Heart right ventricle (tissue), 16 donors: ENCODE measurements around the gene FAM13C. TPM values are rescaled to one million over a fixed set of nuclear protein-coding genes. Genes with fewer than 3 reads are reported as not detected.

Experiments
- ATAC-seq, 8 donors: fragments of 200-7000 bp; cut with Tn5 transposase; one replicate each; pipeline ENCODE4 v1.9.1; 2020; ENCODE audit warnings: mild to moderate bottlenecking in 8 of 8, moderate library complexity in 8 of 8, moderate number of reproducible peaks in 1 of 8
- DNase-seq, 2 donors: peaks; one replicate each; pipeline ENCODE4 v3.0.0-alpha.2; 2020
- H3K27ac ChIP-seq, 10 donors: fragments of 200-600 bp; sonication (generic) in 2 of 10; one replicate each; pipeline versions ENCODE4 v1.5.0 to v1.8.0; 2020 to 2022; ENCODE audit warnings: mild to moderate bottlenecking in 3 of 10
- H3K27me3 ChIP-seq, 7 donors: fragments of 200-600 bp; one replicate each; pipeline ENCODE4 v1.8.0; 2021 to 2022; ENCODE audit warnings: mild to moderate bottlenecking in 2 of 7
- H3K36me3 ChIP-seq, 9 donors: fragments of 200-600 bp; sonication (generic) in 1 of 9; one replicate each; pipeline versions ENCODE4 v1.5.0 to v1.8.0; 2020 to 2022; ENCODE audit warnings: mild to moderate bottlenecking in 2 of 9
- H3K4me1 ChIP-seq, 9 donors: fragments of 200-600 bp; sonication (generic) in 1 of 9; one replicate each; pipeline versions ENCODE4 v1.5.0 to v1.8.0; 2020 to 2022; ENCODE audit warnings: mild to moderate bottlenecking in 4 of 9
- H3K4me3 ChIP-seq, 10 donors: fragments of 200-600 bp; sonication (generic) in 2 of 10; one replicate each; pipeline versions ENCODE4 v1.5.0 to v1.8.0; 2020 to 2022; ENCODE audit warnings: mild to moderate bottlenecking in 7 of 10, moderate library complexity in 2 of 10
- H3K9me3 ChIP-seq, 11 donors: fragments of 200-600 bp in 10 of 11; sonication (generic) in 2 of 11; one replicate each; pipeline versions ENCODE4 v1.5.0 to v1.8.0; 2013 to 2022; ENCODE audit warnings: mild to moderate bottlenecking in 2 of 11, control low read depth in 1 of 11, moderate library complexity in 1 of 11
- WGBS, 2 donors: extraction: QIAGEN DNeasy Blood & Tissue Kit; methylation state at CpG; one replicate each; pipeline ENCODE4 v1.1.7; 2013; ENCODE audit warnings: inconsistent platforms in 1 of 2; 5-methylcytosine and 5-hydroxymethylcytosine counted together
- intact Hi-C, 10 donors: fragments of 100-400 bp; cut with DNase I; formaldehyde crosslinking; loops; one replicate each; pipeline versions ENCODE4 v1.11.1 to v1.14.2; 2022
- polyA plus RNA-seq, 2 donors: library from polyadenylated mRNA; stranded (reverse); fragments of 200-250 nt; gene quantifications; one replicate each; pipeline ENCODE4 v1.2.3, GENCODE V29; 2013
- total RNA-seq, 10 donors: library from RNA; stranded (reverse); fragmentation: NEBNext Ultra II Directional in 3 of 10; extraction: Animal tissue kit (Norgen Biotek cat#: 25700) in 3 of 10; gene quantifications; one replicate each; pipeline versions ENCODE4 v1.2.1 to v1.2.4, GENCODE V29; 2021 to 2023
- TF ChIP-seq, protein P1 (sequence below), 9 donors: fragments of 200-600 bp; sonication (generic) in 2 of 9; IDR thresholded peaks; one replicate each; pipeline versions ENCODE4 v1.5.0 to v1.8.0; 2021 to 2022; ENCODE audit warnings: antibody characterized with exemption in 9 of 9, mild to moderate bottlenecking in 5 of 9, moderate library complexity in 1 of 9
- donor health status: Arrhythmogenic right ventricular cardiomyopathy.
- donor health status: ischemic (EF 13 %, LVEDD 7.1; RV severe dilation, severe dysfunction).
- donor health status: healthy with polysubstance abuse.
- donor health status: DM: no; HTN: yes; CAD: no.
- donor health status: DM: no; HTN: no; CAD: no.
- donor health status: ischemic (EF 25% LVEDD 6.9; RV normal size, moderate dysfunction).
- donor health status: ischemic (EF 25% LVEDD 5.7; RV mildly dilated, moderate dysfunction).
- donor health status: healthy.
- donor health status: DM: yes; HTN: yes; CAD: no.
- donor health status: Ischemic cardiomyopathy.
- donor health status: ischemic (EF 35%, LVEDD 5.7; RV mildly dilated, moderate dysfunction).
- donor health status: nonischemic (EF 11% LVEDD 7.7; RV severe dilation, severe dysfunction).
- donor health status: DM: yes; HTN: yes; CAD: no.
- donor health status: PGD.
- donor health status: ischemic (EF 29% LVEDD 5.4; RV normal size, mild dysfunction).
- donor health status: nonischemic (EF 23%, LVEDD 6.1; RV moderate dilation, normal function).

FAM13C gene
- total and polyA plus RNA-seq, 12 donors, result 1.5 to 14.6 (median 7.0) TPM

DNA sequence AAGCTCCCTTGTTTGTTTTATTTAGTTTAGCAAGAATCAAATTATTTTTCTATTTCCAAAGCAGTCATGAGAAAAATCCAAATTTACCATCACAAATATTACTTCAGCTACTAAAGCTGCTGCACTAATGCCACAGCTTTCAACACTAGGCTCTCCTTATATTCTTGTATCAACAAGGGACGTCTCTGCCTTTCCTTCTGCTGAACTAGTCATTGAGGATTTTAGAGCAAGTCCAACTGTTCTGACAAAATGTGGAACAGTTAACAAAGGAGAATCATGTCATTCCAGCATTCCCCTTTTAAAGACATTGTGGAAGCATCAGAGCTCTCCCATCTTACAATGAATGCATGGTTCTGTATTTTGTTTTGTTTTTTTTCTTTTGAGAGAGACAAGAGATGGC is 28.6 kb downstream of the FAM13C start:
- TF ChIP-seq, protein P1, sequence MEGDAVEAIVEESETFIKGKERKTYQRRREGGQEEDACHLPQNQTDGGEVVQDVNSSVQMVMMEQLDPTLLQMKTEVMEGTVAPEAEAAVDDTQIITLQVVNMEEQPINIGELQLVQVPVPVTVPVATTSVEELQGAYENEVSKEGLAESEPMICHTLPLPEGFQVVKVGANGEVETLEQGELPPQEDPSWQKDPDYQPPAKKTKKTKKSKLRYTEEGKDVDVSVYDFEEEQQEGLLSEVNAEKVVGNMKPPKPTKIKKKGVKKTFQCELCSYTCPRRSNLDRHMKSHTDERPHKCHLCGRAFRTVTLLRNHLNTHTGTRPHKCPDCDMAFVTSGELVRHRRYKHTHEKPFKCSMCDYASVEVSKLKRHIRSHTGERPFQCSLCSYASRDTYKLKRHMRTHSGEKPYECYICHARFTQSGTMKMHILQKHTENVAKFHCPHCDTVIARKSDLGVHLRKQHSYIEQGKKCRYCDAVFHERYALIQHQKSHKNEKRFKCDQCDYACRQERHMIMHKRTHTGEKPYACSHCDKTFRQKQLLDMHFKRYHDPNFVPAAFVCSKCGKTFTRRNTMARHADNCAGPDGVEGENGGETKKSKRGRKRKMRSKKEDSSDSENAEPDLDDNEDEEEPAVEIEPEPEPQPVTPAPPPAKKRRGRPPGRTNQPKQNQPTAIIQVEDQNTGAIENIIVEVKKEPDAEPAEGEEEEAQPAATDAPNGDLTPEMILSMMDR (IDR thresholded peaks at IDR 0.05), result no peak
- H3K9me3 ChIP-seq, result no peaks in the 10 kb centered on the region
- no peaks in the 10 kb centered on the region for H3K27me3 ChIP-seq
- DNase-seq (no peak), ATAC-seq (no peak)
- intact Hi-C loops, result no loop called here
- WGBS, 2 donors, result 43 to 53% methylated on average over 1 of the region's 1 CpG
- H3K4me3 ChIP-seq, result no peak overlapping the region
- H3K36me3 ChIP-seq, result no peaks in the 10 kb centered on the region
- peaks cover 6 to 40% (median 19%) of the 10 kb centered on the region in 9 donors for H3K4me1 ChIP-seq
- H3K27ac ChIP-seq, result peak overlapping the region in 4 of 10 donors; percentile 19 to 27 (median 24)

DNA sequence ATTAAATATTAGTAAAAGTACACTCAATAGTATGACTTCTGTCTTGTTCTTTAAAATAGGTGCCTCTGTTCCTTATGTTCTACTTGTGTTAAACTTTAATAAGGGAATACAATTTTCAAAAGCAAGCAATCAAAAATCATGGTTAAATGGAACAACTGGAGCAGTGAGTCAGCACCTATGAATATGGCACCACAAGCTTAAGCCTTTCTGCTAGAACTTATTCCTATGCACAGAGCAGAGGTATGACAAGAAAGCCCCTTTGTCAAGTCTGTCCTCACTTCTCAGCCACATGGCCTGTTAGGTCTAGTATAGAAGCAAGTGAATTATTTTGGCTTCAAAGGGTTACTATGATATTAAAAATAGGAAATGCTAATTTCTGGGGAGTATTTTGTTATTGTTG is 29.8 kb downstream of the FAM13C start:
- Histone ChIP-seq H3K9me3 (no peaks in the 10 kb centered on the region), H3K4me3 (no peak overlapping the region), H3K4me1 (peaks cover 6 to 32% (median 15%) of the 10 kb centered on the region in 9 donors), H3K27me3 (no peaks in the 10 kb centered on the region), H3K36me3 (no peaks in the 10 kb centered on the region), H3K27ac (no peak overlapping the region)
- TF ChIP-seq, protein P1 (IDR thresholded peaks at IDR 0.05), result no peak
- ATAC-seq (no peak), DNase-seq (no peak)
- intact Hi-C loops, result no loop called here

DNA sequence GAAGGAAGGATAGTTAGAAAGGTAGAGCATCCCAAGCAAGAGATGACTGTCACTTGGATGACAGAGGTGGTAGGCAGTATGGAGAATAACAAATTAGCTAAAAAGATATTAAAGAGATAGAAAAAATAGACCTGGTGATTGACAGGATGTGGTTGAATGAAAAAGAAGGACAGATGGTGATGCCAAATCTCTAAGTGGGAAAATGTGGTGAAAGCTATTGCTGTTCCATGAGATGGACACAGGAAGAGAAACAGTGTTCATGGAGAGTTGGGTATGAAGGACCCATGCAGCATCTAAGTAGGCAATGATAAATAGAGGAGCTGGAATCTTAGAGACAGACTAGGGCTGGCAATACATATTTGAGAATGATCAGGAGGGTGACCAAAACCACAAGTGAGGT is 30.7 kb downstream of the FAM13C start:
- intact Hi-C loops, result no loop called here
- H3K4me1 ChIP-seq, result peaks cover under 1 to 23% (median 6%) of the 10 kb centered on the region in 9 donors
- ATAC-seq, result no peak
- no peak overlapping the region for H3K27ac ChIP-seq
- DNase-seq, result no peak
- H3K36me3 ChIP-seq, result no peaks in the 10 kb centered on the region
- no peak overlapping the region for H3K4me3 ChIP-seq
- H3K27me3 ChIP-seq, result no peaks in the 10 kb centered on the region
- TF ChIP-seq, protein P1 (IDR thresholded peaks at IDR 0.05), result no peak
- no peaks in the 10 kb centered on the region for H3K9me3 ChIP-seq

DNA sequence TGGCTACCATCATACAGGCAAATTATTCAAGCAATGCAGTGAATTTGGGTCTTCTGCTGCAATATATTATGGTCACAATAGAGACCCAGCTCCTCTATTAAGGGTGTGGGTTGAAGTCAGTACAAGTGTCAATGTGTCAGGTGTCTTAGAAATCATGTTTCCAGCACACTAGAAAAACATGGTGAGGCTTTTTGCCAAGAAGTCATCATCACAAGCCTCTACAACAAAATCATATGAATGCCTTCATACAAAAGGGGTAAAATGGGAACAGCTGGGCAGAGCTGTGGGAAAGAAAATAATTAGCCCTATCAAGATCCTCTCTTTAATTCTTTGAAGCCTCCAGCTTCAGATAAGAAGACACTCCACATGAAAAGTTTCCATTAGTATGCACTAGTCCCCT is 37.2 kb downstream of the FAM13C start:
- ATAC-seq (no peak), DNase-seq (no peak)
- Histone ChIP-seq H3K36me3 (peaks cover 0 to 37% (median 0%) of the 10 kb centered on the region in 9 donors), H3K4me1 (peaks cover 0 to 32% (median 16%) of the 10 kb centered on the region in 9 donors), H3K4me3 (no peak overlapping the region), H3K9me3 (peaks cover 0 to 7% (median 0%) of the 10 kb centered on the region in 11 donors), H3K27ac (no peak overlapping the region), H3K27me3 (no peaks in the 10 kb centered on the region)
- intact Hi-C loops, result no loop called here
- TF ChIP-seq, protein P1 (IDR thresholded peaks at IDR 0.05), result no peak

DNA sequence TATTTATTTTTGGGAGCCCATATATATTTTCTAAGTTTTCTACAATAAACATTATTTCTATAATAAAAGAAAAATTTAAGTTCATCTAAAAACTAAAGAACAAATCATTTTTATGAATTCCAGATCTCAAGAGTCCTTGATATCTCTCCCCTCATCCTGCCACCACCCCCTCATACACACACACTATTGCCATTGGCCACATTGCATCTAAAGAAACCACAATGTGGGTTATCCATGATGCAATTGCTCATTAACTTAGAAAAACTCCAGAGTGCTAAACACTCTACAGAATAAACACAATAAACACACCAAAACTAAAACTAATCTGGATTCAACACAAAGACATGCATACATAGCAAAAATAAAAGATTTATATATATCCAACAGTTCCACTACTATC is 37.8 kb downstream of the FAM13C start:
- peaks cover 0 to 36% (median 17%) of the 10 kb centered on the region in 9 donors for H3K4me1 ChIP-seq
- TF ChIP-seq, protein P1 (IDR thresholded peaks at IDR 0.05), result no peak
- intact Hi-C loops, result no loop called here
- peaks cover 0 to 7% (median 0%) of the 10 kb centered on the region in 11 donors for H3K9me3 ChIP-seq
- H3K27me3 ChIP-seq, result no peaks in the 10 kb centered on the region
- H3K4me3 ChIP-seq, result no peak overlapping the region
- H3K27ac ChIP-seq, result no peak overlapping the region
- DNase-seq (no peak), ATAC-seq (no peak)
- peaks cover 0 to 37% (median 0%) of the 10 kb centered on the region in 9 donors for H3K36me3 ChIP-seq
